ENCODE data around the gene TOR2A.

The TOR2A gene

DNA sequence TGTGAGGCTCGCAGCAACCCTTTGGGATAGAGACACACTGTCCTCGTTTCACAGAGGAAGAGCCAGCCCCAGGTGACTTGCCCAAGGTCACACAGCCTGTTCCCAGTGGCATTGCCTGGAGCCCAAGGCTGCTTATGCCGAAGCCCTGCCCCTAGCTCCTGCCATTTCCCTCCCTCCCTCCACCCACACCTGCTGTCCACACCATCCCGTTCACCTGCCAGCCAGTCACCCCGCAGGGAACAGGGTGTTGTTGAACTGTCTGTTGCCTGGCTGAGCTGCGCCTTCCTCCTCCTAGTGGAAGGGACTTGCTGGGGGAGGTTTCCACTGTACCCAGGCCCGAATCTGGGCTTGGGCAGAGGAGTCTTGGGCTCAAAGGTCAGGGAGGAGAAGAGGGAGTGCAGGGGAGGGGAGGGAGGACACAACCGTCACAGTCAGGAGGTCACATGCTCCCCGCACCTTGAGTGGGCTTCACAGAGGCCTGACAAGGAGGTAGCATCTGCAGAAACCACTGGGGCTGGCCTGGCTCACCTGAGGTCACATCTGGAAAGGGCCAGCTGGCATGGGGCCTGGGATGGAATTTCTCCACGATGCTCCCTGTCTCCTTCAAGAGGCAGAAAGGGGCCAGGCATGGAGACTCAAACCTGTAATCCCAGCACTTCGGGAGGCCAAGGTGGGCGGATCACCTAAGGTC, 12.9 kb downstream of the TOR2A start:
- in situ Hi-C loops (cut with HindIII; ENCODE audit: low sequenced_read_pairs), result no loop called here

DNA sequence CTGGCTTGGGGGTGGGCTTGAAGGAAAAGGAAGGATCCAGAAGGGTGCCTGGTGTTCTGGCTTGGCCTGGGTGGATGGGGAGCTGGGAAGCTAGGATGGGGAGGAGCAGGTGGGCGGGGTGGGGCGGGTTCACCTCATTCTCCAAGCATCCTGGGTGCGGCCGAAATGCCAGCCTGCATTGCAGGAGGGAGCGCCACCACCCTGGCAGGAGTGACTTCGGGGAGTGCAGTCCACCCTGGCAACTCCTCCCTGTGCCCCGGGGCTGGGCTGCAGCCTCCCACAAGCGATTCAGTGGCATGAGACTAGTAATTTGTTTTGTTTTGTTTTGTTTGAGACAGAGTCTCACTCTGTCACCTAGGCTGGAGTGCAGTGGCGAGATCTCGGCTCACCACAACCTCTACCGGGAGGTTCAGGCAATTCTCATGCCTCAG, 13.7 kb downstream of the TOR2A start:
- in situ Hi-C loops (cut with HindIII; ENCODE audit: low sequenced_read_pairs), result no loop called here

DNA sequence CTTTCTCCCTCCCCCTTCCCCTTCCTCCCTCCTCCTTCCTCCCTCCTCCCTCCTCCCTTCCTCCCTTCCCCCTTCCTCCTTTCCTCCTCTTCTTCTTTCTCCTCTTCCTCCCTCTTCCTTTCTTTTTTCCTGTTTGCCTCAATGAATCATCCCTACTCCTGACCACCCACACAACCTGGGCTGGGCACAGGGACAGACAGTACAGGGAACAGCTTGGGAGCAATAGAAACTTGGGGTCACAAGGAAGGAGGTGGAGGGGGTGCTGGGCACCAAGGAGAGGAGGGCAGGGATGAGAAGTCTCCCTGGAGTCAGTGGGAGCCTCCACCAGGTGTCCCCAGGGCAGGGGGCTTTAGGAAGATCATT, 14.2 kb downstream of the TOR2A start:
- in situ Hi-C loops (cut with HindIII; ENCODE audit: low sequenced_read_pairs), result no loop called here

DNA sequence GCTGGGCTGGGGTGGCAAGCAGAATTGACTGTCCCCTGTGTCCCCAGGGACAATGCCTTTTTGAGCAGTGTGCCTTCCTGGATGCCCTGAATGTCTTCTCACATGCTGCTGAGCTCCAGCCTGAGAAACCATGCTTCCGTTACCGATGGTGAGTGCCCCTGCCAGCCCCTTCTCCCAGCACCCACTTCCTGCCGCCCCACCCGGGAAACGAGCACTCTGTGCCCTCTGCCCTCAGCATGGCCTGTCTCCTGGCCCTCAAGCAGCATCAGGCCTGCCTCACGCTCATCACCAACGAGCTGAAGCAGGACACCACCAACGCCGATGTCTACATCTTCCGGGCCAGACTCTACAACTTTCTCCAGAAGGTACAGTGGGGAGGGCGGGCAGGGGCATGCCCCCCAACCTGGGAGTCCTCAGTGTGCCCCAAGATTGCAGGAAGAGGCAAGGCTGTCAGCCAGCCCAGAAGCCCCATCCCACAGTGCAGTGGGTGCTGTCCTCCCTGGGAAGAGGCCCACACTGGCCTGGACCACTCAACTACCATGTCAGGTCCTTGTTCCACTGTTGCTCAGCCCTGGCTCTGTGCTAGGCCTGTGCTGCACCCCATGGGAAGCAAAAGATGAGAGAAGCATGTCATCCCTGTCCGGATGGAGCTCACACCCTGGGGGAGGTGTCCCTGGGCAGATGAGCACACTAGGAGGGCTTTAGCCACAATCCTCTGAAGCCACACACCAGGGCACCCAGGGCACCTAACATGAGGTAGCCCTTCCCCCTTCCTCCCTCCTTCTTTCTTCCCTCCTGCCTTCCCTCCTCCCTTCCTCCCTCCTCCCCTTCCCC, 14.8 kb downstream of the TOR2A start:
- in situ Hi-C loops (cut with HindIII; ENCODE audit: low sequenced_read_pairs), result no loop called here

DNA sequence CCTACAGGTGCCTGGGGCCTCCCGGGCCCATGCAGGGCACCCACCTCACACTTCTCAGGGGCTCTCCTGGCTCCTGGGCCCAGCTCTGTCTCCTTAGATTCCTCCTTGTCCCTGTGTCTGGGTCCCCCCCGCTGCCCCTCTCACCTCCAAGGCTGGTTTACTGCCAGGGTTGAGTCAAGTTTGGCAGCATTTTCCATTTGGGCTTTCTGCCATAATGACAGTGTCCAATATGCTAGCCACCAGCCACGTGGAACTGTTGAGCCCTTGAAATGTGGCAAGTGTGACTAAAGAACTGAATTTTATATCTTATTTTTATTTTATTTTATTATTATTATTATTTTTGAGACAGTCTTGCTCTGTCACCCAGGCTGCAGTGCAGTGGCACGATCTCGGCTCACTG, 17.3 kb downstream of the TOR2A start:
- in situ Hi-C loops (cut with HindIII; ENCODE audit: low sequenced_read_pairs), result no loop called here

DNA sequence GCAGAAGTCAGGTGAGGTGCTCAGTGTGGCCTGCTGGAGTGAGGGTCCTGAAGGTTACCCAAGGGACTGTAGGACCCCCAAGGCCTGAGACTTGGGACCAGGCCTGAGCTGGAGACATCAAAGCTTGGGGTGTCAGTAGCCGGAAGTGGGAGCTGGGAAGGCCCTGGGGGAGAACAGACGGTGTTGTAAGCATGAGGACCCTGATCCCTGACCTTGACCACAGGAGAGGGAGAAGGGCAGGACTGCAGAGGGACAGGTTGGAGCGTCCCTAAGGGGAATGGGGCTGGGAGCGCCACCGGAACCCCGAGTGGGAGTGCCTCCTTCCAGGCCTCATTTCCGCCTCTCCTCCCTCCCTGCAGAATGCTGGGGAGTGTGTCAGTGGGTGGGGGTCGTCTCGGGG, 18.7 kb downstream of the TOR2A start:
- in situ Hi-C loops (cut with HindIII; ENCODE audit: low sequenced_read_pairs), result no loop called here

DNA sequence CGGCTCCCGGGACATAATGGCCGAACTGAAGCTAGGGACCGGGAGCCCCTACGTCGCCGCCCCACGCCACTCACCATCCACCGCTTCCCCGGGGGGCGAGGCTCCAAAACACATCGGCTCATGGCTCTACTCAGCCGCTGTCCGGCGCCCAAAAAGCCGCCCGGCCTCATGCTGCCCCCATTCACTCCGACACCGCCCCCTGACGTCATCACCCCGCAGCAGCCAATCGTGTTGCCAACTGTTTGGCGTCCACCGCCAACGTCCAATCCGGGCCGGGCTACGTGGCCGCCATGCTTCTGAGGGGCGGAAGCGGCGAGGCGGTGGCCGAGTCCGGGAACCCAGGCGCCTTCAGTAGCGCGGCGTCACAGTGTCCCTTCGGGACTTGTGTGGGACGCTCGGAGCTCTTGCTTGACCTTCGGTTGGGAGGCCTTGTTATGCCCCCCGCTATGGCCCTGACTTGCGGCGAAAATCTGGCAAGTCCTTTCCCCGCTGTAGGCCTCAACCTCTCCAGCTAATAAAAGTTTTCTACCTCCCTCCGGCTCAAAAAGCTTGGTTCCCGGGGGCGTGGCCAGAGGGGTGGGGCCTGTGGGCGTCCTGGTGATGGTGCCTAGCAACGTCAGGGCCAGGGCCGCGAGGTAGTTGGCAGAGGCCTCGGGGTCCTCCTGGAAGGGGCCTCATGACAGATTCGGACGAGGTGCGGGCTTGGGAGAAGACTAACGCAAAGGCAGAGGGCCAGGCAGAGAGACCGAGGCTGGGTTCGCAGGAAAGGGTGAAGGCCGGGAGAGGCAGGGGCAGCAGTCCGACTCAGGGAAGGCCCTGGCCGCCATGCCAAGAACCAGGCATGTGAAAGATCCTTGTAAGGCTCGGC, 19.4 kb downstream of the TOR2A start, which contains the start of the genes PTRH1 and TTC16:
TSS of gene PTRH1 (minus strand) at position 194 of the 868 bp plus-strand sequence. CDS start at position 170, 24 bp downstream.
TSS of gene TTC16 (plus strand) at position 610 of the 868 bp plus-strand sequence. CDS start at position 677, 67 bp downstream.
- in situ Hi-C loops (cut with HindIII; ENCODE audit: low sequenced_read_pairs), result no loop called here

DNA sequence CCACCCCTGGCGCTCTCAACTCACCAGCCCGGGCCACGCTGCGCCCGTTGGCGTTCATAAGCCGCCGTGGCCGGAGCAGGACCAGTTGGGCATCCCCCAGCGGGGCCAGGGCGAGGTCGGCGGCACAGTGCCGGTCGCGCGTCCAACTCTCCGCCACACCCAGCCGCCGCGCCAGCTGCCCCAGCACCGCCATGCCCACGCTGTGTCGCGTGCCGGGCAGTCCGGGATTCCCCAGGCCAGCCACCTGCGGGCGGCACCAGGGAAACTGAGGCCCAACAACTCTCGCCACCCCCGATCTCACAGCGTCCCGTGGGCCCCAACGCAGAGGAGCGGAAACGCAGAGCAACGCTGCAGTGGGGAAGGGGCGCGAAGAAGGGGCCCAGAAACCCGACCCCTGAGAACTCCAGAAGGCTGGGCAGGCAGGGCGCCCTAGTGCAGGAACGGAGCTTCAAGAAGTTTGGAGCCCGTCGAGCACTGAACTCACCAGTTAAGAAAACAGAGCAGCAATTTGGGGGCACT, 20.1 kb downstream of the TOR2A start:
- in situ Hi-C loops (cut with HindIII; ENCODE audit: low sequenced_read_pairs), result no loop called here

DNA sequence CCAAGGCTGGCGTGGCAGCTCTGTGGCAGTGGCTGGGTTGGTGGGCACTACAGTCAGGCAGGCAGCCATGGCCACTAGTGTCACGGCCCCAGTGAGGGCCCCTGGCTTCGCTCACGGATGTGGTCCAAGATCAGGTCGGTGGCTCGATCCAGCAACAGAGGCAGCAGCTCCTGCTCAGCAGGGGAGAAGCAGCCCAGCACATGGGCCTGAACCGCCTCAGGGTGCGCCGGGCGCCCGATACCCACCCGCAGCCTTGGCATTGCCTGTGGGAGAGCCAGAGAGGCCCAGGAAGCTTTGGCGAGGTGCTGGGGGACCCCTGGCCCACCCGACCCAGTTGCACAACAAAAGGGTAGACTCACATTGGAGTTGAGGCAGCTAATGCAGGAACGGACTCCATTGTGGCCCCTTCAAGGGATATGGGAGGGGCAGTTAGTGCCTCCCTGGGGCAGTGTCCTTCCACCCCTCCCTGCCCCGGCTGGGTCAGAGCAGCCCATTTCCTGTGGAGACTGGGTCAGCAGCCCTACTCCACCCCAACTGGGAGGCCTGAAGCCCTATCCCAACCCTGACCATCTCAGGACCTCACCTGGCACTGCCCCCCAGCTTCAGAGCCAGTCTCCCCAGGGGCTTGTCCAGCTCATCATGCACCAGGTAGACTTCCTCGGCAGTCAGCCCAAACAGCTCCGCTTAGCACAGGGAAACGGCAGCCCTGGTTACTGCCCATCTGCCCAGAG, 20.9 kb downstream of the TOR2A start:
- in situ Hi-C loops (cut with HindIII; ENCODE audit: low sequenced_read_pairs), result no loop called here

DNA sequence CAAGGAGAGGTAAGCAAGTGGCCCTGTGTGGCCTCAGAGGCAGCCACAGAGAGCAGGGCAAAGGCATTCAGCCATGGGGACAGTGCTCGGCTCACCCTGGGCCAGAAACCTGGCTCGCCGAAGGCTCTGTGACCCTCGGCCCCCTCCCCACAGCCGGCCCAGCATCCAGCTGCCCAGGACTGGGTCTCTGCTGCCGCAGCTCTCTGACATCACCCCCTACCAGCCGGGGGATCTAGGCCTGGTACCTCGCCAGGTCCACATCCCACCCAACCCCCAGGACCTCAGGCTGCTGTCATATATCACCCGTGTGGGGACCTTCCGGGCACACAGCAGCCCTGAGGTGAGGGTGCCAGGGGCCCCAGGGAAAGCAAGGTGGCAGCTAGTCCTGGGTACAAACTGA, 22.2 kb downstream of the TOR2A start:
- in situ Hi-C loops (cut with HindIII; ENCODE audit: low sequenced_read_pairs), result no loop called here

DNA sequence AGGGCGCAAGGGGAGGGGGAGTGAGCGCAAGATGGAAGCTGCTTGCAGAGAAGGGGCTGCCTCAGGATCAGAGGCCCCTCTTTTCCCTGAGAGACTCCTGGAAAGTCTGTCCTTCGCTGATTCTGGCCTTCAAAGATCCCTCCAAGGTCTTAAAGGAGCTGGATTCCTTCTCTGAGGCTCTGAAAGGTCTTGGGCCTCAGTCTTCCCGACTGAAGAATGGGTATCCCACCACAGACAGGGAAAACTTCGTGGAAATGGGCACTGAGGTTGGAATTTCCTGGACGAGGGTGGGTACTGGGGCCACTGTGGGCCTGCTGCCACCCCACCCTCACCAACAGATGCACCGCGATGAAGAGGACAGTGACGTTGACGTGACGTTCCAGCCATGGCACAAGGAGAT, 22.7 kb downstream of the TOR2A start:
- in situ Hi-C loops (cut with HindIII; ENCODE audit: low sequenced_read_pairs), result no loop called here

DNA sequence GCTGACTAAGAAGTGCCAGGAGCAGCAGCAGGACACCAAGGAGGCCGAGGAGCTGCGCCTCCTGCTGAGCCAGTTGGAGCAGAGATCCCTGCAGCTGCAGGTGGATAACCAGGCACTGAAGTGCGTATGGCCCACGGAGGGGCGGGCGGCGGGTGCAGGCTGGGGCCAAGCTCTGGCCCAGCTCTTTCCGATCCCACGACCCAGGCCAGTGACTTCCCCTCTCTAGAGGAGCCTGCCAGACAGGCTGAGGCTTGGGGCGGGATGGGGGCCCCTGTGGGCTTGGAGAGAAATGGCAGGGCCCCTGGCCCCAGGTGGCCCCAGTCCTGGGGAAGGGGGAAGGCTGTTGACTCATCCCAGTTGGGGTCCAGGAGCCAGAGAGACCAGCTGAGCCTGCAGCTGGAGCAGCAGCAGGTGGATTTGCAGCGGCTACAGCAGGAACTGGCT, 23.2 kb downstream of the TOR2A start:
- in situ Hi-C loops (cut with HindIII; ENCODE audit: low sequenced_read_pairs), result no loop called here

DNA sequence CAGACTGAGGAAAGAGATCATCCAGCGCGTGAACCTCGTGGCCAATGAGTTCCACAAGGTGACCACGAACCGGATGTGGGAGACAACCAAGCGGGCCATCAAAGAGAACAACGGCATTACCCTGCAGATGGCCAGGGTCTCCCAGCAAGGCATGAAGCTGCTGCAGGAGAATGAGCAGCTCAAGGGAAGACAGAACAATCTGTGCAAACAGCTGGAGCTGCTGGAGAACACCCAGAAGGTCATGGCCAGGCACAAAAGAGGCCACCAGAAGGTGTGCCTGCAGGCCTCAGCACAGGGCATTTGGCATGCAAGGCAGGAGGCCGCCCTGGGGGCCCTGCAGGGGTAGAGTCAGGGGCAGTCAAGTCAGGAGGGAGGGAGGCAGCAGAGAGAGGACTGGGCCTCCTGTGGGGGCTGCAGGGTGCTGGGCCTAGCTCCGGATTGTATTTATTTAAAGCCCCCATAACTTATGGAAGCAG, 23.8 kb downstream of the TOR2A start:
- in situ Hi-C loops (cut with HindIII; ENCODE audit: low sequenced_read_pairs), result no loop called here

DNA sequence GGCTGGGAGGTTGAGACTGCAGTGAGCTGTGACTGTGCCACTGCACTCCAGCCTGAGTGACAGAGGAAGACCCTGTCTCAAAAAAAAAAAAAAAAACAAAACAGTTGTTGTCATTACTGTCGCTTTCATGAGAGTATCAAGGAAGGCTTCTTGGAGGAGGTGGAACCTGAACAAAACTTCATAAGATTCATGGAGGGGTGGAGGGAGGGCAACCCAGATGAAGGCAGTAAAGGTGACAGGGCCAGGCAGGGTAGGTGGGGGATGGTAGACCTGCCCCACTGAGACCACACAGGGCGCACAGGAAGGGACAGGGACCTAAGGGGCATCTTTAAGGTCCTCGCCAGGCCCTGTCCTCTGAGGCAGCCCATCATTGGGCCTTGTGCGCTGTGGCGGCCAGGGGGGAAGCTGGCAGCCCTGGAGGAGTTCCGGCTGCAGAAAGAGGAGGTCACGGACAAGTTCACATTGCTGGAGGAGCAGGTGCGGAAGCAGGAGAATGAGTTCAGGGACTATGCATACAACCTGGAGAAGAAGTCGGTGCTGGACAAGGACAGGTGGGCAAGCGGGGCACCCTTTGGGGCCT, 24.8 kb downstream of the TOR2A start:
- in situ Hi-C loops (cut with HindIII; ENCODE audit: low sequenced_read_pairs), result no loop called here

DNA sequence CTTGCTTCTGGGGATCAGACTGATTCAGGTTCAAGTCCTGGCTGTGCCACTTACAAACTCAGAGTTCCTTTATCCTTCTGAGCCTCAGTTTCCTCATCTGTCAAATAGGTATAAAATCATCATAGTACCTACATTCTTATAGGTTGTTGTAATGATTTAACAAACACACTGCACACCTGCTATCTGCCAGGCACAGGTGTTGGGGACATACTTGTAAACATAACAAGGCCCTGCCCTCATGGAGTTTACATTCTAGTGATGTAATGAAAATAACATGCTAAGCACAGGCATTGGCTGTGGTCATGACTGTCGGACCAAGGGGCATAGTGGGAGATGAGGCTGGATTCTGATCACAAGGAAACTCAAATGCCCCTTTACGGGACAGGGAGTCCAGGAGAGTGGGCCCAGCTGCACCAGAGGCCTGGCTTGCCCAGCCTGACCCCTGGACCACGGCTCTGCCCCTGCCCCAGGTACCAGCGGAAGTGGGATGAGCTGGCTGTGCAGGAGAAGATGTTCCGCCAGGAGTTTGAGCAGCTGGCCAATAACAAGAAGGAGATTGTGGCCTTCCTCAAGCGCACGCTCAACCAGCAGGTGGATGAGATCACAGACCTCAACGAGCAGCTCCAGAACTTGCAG, 26.0 kb downstream of the TOR2A start:
- in situ Hi-C loops (cut with HindIII; ENCODE audit: low sequenced_read_pairs), result no loop called here

DNA sequence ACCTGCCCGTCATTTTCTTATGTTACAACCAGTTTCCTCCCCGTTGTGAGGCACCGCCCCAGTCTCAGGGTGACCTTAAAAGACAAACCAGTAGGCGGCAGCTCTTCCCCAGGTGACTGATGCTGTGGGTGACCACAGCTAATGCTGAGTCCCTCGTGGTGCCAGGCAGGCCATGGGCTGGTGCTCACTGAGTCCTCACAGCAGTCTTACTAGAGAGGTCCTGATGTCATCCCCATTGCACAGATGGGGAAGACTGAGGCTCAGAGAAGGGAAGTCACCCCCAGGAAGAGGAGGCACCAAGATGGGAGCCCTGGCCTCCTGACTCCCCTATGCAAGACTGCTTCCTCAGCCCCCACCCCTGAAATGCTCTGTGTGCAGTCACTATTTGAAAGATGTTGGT, 27.3 kb downstream of the TOR2A start:
- in situ Hi-C loops (cut with HindIII; ENCODE audit: low sequenced_read_pairs), result no loop called here

DNA sequence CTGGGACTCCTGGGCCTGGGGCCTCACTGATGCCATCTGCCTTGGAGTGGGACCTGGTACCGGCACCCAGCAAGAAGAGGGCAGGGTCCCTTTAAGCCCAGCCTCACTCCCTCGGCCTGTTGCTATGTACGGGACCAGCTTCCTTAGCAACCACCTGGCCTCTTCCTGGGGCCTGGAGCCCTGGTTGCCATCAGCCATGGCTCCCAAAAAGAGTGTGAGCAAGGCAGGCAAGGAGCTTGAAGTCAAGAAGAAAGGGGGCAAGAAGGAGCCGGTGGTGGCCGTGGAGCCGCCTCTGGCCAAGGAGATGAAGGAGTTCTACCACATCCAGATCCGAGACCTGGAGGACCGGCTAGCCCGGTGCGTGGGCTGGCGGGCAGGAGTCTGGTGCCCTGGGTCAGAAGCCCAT, 28.3 kb downstream of the TOR2A start, which contains the start of gene CFAP157:
TSS of gene CFAP157 (plus strand) at position 153 of the 406 bp plus-strand sequence. CDS start at position 197, 44 bp downstream.
- in situ Hi-C loops (cut with HindIII; ENCODE audit: low sequenced_read_pairs), result no loop called here

DNA sequence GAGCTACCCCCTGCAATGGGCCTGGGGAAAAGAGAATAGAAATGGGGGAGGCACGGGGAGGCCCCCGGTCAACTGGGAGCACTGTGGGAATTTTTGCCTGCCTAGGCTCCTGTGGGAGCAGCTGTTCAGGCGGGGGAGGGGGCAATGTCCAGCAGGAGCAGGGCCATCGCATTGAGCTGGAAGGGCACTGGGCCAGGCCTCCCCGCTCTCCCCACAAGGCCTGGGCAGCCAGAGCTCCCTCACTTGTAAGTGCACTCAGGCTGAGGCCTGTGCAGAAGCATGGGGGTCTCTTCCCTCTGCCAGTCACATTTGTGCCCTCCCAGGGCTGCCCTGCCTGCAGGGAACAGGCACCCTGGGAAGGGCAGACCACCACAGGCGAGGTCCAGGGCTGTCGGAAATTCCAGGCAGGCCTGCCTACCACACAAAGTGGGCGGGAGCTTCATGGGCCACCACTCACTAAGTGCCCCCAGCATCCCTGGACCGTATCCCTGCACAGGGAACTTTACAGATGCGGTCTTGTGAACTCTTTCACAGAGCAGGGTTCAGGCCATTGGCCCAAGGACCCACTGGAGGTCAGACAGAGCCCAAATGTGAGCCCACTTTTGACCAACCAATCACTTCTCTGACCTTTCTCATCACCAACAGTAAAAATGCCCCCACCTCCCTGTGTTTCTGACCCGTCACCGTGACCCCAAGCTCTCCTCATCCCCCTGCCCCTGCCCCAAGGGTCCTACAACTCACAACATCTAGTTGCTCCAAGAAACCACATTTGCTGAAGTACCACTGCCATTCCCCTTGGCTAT, 29.3 kb downstream of the TOR2A start:
- in situ Hi-C loops (cut with HindIII; ENCODE audit: low sequenced_read_pairs), result no loop called here
